PC-9 (cell line): ENCODE measurements around the gene CRYGS.

ENCODE experiments used
- EZH2 ChIP-seq: fragments of 200-600 bp; sonication (generic); IDR thresholded peaks from 2 replicates; pipeline ENCODE4 v1.8.0; 2017; ENCODE audit warnings: antibody characterized with exemption, low read depth
- TF ChIP-seq, protein P1 (sequence below): fragments of 200-600 bp; sonication (generic); conservative IDR thresholded peaks from 2 replicates; pipeline ENCODE4 v1.6.1; 2017; ENCODE audit warnings: mixed run types, antibody characterized with exemption, mild to moderate bottlenecking, moderate library complexity

DNA sequence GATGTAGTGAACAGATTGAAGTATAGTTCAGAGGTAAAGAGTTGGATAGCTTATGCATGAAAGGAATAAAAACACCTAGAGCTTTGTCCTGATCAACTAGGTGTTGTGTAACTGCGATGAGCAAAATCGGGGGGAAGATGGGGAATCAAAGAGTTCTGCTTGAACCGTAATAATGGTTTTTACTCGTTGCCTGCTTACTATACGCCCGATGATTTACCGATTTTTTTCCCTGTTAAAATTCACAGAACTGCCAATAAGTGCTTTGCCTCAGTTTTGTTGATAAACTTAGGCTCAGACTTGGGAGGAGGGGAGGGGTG, 25.6 kb upstream of the CRYGS start:
- TF ChIP-seq EZH2, result no peak
- TF ChIP-seq, protein P1, sequence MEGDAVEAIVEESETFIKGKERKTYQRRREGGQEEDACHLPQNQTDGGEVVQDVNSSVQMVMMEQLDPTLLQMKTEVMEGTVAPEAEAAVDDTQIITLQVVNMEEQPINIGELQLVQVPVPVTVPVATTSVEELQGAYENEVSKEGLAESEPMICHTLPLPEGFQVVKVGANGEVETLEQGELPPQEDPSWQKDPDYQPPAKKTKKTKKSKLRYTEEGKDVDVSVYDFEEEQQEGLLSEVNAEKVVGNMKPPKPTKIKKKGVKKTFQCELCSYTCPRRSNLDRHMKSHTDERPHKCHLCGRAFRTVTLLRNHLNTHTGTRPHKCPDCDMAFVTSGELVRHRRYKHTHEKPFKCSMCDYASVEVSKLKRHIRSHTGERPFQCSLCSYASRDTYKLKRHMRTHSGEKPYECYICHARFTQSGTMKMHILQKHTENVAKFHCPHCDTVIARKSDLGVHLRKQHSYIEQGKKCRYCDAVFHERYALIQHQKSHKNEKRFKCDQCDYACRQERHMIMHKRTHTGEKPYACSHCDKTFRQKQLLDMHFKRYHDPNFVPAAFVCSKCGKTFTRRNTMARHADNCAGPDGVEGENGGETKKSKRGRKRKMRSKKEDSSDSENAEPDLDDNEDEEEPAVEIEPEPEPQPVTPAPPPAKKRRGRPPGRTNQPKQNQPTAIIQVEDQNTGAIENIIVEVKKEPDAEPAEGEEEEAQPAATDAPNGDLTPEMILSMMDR, result no peak
